Measurements from ENCODE around the gene LRG1.

GRCh38 chr19:4557971-4558941, 18.4 kb upstream of the LRG1 start:
- TF ChIP-seq CTCF (conservative IDR thresholded peaks at IDR 0.05; ENCODE audit: low read depth in 2 of 2) (peak; percentile 82 to 85), REST (IDR thresholded peaks at IDR 0.05; ENCODE audit: unreplicated experiment) (no peak), CREB1 (CRISPR knock-in tag; IDR thresholded peaks at IDR 0.05; ENCODE audit: low read depth) (no peak), EZH2 (IDR thresholded peaks at IDR 0.05; ENCODE audit: low read depth, unreplicated experiment) (no peak), POLR2AphosphoS5 (IDR thresholded peaks at IDR 0.05; ENCODE audit: low read depth) (no peak), STAT1 (IDR thresholded peaks at IDR 0.05; ENCODE audit: unreplicated experiment) (no peak), ZNF331 (CRISPR knock-in tag; IDR thresholded peaks at IDR 0.05; ENCODE audit: low read depth) (no peak), EZH2phosphoT487 (IDR thresholded peaks at IDR 0.05; ENCODE audit: unreplicated experiment) (no peak), JUNB (IDR thresholded peaks at IDR 0.05; ENCODE audit: unreplicated experiment) (no peak), ZNF114 (CRISPR knock-in tag; IDR thresholded peaks at IDR 0.05) (no peak), ZNF462 (CRISPR knock-in tag; IDR thresholded peaks at IDR 0.05) (no peak)

Measured in GM23338 (cell line).